GM12878 (cell line): Measurements from ENCODE around the gene AQP3. TPM values are rescaled to one million over a fixed set of nuclear protein-coding genes. Genes with fewer than 3 reads are reported as not detected.

Source experiments
- BRCA1 ChIP-seq: IDR thresholded peaks from 2 replicates; pipeline ENCODE4 v1.6.1; 2011; ENCODE audit warnings: low read depth, low read length, improper control_type of control experiment
- CTCF ChIP-seq, 3 experiments: IDR thresholded peaks in 2 of 3; conservative IDR thresholded peaks in 1 of 3; 2 replicates each; pipeline ENCODE4 v1.5.1; 2011; ENCODE audit warnings: low read depth in 3 of 3, low read length in 3 of 3, mild to moderate bottlenecking in 3 of 3, control low read depth in 2 of 3, moderate library complexity in 2 of 3, inconsistent platforms in 1 of 3, mixed read lengths in 1 of 3; ENCODE audit not compliant: control insufficient read depth in 2 of 3, insufficient read depth in 1 of 3; ENCODE audit errors: extremely low read depth in 1 of 3
- KDM1A ChIP-seq: fragments of 200-600 bp; sonication (generic); IDR thresholded peaks from 2 replicates; pipeline ENCODE4 v1.6.1; 2016; ENCODE audit warnings: borderline replicate concordance
- NFYA ChIP-seq: IDR thresholded peaks from 2 replicates; pipeline ENCODE4 v1.6.1; 2011; ENCODE audit warnings: low read depth, mild to moderate bottlenecking, low read length, improper control_type of control experiment, borderline replicate concordance
- PAX5 ChIP-seq: IDR thresholded peaks from 2 replicates; pipeline ENCODE4 v1.6.1; 2011; ENCODE audit warnings: low read depth, low read length, borderline replicate concordance
- PKNOX1 ChIP-seq: fragments of 450-650 bp; IDR thresholded peaks from 2 replicates; pipeline ENCODE4 v1.6.1; 2016; ENCODE audit warnings: mild to moderate bottlenecking
- POLR2AphosphoS2 ChIP-seq: IDR thresholded peaks from 2 replicates; pipeline ENCODE4 v1.6.1; 2011; ENCODE audit warnings: low read depth, mild to moderate bottlenecking, low read length, improper control_type of control experiment, moderate library complexity
- RAD21 ChIP-seq: IDR thresholded peaks from 2 replicates; pipeline ENCODE4 v1.6.1; 2011; ENCODE audit warnings: mild to moderate bottlenecking, low read depth, low read length, moderate library complexity; ENCODE audit not compliant: insufficient read depth
- WRNIP1 ChIP-seq: IDR thresholded peaks from 2 replicates; pipeline ENCODE4 v1.6.1; 2011; ENCODE audit warnings: low read depth, low read length, improper control_type of control experiment, borderline replicate concordance
- YY1 ChIP-seq: IDR thresholded peaks from 2 replicates; pipeline ENCODE4 v1.6.1; 2011; ENCODE audit warnings: low read depth, mild to moderate bottlenecking, low read length
- ZBED1 ChIP-seq: IDR thresholded peaks from 2 replicates; pipeline ENCODE4 v1.6.1; 2016; ENCODE audit warnings: borderline replicate concordance
- ZBTB4 ChIP-seq: fragments of 450-650 bp; formaldehyde crosslinking; IDR thresholded peaks from 2 replicates; pipeline ENCODE4 v1.4.0; 2022; ENCODE audit warnings: mild to moderate bottlenecking, moderate library complexity
- polyA plus RNA-seq, 11 experiments: library from polyadenylated mRNA; depleted of rRNA in 4 of 11; unstranded in 6 of 11; stranded (reverse) in 5 of 11; fragments of >200 nt; fragmentation: Nextera tagmentation in 4 of 11; fragmentation: Illumina TruSeq in 1 of 11; extraction: Ambion mirVana in 4 of 11; extraction: Trizol in 1 of 11; gene quantifications; 1 replicate in 1 of 11; 2 replicates in 10 of 11; pipeline versions ENCODE4 v1.2.1 to v1.2.3, GENCODE V29; 2011 to 2016; ENCODE audit warnings: inconsistent platforms in 2 of 11, missing spikeins in 2 of 11, low read depth in 1 of 11
- total RNA-seq, 4 experiments: library from RNA; depleted of rRNA in 3 of 4; stranded (reverse); fragments of >200 nt in 3 of 4; fragmentation: Illumina TruSeq in 1 of 4; extraction: Trizol in 1 of 4; gene quantifications; 2 replicates each; pipeline versions ENCODE4 v1.2.1 to v1.2.3, GENCODE V29; 2013 to 2021

Gene AQP3
- total and polyA plus RNA-seq, 10 of the 15 experiments (the other 5 are each of a cell fraction or from before 2014, with no cell fraction given): 0.60 to 11.8 (median 4.5) TPM

DNA sequence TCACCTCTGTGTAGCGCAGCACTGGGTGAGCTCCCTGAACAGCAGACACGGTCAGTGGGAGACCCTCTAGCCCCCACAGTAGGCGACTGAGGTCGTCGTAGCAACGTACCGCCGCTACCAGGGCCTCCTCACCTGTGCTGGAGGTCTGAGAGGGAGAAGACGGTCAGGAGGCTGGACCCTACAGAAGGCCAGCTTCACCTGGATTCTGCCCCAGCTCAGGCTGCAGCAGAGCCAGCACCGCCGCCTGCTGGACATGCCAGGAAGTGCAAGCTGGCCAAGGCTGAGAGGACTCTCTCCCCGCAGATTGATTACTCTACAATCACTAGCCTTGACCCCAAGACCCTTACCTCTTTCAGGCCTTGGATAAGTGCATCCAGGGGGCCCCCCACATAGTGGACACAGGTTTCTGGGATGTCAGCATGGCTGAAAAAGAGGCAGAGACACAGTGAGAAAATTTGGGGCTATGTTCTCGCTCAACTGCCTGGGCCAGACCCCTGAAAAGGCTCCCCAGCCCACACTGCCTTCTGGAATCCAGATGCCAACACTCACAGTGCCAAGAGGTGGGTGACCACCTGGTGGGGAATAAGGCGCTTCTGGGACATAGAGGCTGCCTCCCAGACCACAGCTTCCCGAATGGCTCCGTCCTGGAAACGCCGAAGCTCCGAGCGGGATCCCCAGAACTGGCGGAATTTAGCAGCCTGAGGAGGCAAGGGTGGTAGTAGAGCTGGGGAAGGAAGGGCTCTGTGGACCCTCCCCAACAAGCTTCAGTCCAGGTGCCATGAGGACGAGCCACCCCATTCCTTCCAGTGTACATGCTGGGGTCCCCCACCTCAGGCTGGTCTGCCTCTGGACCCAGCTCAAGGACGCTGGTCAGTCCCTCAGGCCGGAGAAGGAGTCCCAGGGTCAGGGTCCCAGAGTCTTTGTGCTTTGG is 19.4 kb upstream of the AQP3 start (continued):
- peak; percentile 81 to 99 (median 98) for TF ChIP-seq CTCF (IDR thresholded peaks at IDR 0.05 in 2 of 3, conservative IDR thresholded peaks at IDR 0.05 in 1 of 3; ENCODE audit: control insufficient read depth in 2 of 3, extremely low read depth in 1 of 3, insufficient read depth in 1 of 3, low read depth in 3 of 3, low read length in 3 of 3)
- no peak for TF ChIP-seq POLR2AphosphoS2
- TF ChIP-seq BRCA1: no peak
- no peak for TF ChIP-seq ZBED1
- no peak for TF ChIP-seq PAX5
- TF ChIP-seq ZBTB4: no peak
- peak; percentile 49; the same call in 1 of the 2 replicates for TF ChIP-seq YY1
- no peak for TF ChIP-seq KDM1A
- no peak for TF ChIP-seq NFYA
- TF ChIP-seq RAD21: peak; percentile 84
- no peak for TF ChIP-seq PKNOX1
- no peak for TF ChIP-seq WRNIP1
- TF ChIP-seq, all 136 proteins: peak for 6
